ENCODE data around the gene ZCCHC14. TPM values are rescaled to one million over a fixed set of nuclear protein-coding genes. Genes with fewer than 3 reads are reported as not detected.
A peak's percentile ranks its signal among the peaks of the same experiment; 100 is the strongest.
"Not testable (repeated sequence)": the region's sequence is repeated elsewhere in the genome, so short reads cannot be mapped to it uniquely, and the experiment has no call there.

ZCCHC14 gene
- polyA plus RNA-seq, 12 donors = 16.6 to 26.0 (median 18.0) TPM; not detected in 1

DNA sequence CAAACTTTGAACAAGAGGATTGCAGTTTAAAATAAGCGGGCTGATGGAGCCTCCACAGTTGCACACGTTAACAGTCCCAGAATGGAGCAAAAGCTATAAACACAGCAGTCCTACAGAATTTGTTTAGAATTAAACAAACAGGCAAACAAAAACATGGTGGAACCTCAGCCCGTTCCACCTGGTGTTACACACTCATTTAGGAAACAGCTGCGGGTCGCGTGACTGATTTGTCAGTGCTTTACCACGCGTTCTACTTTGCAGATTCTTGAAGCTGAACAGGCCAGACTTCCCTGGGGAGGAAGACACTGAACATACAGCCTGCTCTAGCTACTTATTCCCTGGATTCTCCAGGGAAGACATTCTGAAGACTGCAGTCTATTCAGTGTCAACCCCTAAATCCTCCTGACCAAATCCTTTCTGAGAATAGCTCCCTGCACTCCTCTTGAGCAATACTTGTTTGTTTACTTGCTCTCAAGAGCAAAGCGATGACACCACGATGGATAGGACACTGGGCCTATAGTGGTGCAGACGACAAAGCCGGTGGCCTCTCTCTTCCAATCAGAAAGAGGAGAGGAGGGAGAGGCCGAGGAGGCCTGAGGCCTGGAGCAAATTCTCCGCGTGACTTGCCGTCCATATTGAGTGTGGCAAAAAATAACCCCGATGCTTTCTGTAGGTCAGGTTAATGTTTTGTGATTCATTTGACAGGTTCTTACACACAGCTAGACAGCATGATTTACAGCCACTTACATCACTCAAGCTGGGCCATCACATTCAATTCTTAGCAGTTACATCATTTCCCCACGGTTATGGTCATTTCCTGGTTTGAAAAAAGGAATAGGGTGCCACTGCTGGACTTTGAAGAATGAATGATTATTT, 104.6 kb downstream of the ZCCHC14 start:
- peak; percentile 96 for DNase-seq

DNA sequence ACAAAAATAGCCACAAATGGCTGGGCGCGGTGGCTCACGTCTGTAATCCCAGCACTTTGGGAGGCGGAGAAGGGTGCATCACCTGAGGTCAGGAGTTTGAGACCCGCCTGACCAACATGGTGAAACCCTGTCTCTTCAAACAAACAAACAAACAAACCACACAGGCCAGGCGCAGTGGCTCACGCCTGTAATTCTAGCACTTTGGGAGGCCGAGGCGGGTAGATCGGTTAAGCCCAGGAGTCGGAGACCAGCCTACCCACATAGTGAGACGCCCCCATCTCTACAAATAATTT, 108.0 kb downstream of the ZCCHC14 start:
- not testable (repeated sequence) for DNase-seq

- DNase-seq = no peak
Observed at GRCh38 chr16:87384162-87384874, 108.5 kb downstream of the ZCCHC14 start.

DNA sequence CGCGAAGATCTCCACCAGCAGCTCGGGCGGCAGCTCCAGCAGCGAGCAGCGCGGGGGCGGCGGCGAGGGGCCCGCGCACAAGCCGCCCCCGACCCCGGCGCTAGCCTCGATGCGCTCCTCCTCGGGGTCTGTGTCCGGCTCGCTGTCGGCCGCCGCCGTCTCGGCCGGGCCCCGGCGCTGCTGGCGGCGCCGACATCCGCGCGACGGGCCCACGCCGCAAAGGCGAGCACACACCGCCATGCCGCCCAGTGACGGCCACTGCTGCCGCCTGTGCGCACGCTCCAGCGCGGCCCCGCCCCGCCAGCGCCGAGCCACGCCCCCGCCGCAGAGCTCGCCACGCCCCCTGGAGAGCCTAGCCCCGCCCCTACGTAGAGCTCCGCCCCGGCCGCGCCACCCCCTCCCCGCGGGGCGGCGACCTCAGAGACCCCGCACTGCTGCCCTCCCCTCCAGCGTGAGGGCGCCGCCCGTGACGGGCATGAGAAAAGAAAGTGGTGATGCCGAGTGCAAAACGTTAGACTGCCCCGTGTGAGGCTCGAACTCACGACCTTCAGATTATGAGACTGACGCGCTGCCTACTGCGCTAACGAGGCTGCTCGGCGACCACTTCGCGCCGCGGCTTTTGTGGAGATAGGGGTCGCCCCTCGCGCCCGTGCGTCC, 109.2 kb downstream of the ZCCHC14 start, which contains the start of gene FBXO31:
TSS of gene FBXO31 (minus strand) at position 272 of the 657 bp plus-strand sequence. CDS start at position 240, 32 bp downstream.
- DNase-seq = peak; percentile 94

DNA sequence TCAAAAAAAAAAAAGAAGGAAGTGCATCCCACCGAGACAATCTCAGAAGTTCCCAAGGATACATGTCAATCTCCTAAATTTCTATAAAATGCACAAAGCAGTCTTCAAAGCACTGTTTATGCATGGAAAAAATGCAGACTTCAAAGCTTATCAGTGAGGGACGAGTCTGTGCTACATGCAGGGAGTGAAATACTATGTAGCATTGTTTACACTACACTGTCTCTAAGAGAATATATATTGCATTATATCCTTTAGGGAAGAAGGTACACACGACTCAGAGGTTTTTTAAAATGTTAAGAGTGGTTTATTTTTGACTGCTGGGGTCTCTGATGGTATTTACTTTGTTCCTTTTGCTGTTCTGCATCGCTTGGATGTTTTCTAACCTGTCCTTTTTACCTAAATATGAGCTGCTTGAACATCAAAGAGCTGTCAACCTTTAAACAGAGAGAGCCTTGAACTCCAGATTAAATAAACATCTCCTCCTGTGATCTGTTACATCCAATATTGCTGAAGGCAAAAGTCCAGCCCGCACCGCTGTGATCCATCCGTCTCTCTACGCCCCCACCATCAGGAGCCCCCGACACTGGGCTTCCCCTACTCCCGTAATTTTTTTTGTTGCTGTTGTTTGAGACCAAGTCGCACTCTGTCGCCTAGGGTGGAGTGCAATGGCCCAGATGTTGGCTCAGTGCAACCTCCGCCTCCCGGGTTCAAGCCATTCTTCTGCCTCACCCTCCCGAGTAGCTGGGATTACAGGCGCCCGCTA, 110.6 kb downstream of the ZCCHC14 start:
- no peak for DNase-seq

GRCh38 chr16:87380881-87381280, 111.9 kb downstream of the ZCCHC14 start:
- DNase-seq = no peak

DNA sequence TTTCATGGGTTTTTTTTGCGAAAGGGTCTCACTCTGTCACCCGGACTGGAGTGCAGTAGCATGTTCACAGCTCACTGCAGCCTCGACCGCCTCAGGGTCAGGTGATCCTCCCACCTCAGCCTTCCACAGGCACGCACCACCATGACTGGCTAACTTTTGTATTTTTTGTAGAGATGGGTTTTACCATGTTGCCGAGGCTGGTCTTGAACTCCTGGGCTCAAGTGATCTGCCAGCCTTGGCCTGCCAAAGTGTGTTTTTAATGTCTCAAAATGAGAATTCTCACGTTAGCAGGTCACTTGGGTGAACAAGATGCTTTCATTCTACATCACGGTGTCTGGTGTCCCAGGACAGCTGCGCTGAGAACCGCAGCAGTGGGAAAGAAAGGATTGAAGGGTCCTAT, 112.4 kb downstream of the ZCCHC14 start:
- DNase-seq = no peak

GRCh38 chr16:87379312-87379752, 113.5 kb downstream of the ZCCHC14 start:
- not testable (repeated sequence) for DNase-seq

DNA sequence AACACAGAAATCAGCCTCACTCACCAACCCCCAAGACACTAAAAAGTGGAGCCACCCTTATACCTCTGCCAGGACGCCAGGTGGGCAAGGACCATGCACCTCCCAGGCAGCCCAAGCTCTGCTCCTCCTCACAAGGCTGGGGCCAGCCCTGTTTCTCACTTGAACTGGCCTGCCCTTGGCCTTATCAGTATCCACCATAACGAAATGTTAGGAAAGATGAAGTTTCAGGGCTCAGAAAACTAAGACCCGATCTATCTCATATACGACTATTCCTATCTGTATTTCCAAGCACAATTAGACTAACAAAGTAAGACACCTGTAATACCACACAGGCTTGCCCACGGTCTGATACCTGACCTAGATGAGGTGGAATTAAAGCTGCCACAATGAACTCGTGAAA, 116.2 kb downstream of the ZCCHC14 start:
- no peak for DNase-seq

DNA sequence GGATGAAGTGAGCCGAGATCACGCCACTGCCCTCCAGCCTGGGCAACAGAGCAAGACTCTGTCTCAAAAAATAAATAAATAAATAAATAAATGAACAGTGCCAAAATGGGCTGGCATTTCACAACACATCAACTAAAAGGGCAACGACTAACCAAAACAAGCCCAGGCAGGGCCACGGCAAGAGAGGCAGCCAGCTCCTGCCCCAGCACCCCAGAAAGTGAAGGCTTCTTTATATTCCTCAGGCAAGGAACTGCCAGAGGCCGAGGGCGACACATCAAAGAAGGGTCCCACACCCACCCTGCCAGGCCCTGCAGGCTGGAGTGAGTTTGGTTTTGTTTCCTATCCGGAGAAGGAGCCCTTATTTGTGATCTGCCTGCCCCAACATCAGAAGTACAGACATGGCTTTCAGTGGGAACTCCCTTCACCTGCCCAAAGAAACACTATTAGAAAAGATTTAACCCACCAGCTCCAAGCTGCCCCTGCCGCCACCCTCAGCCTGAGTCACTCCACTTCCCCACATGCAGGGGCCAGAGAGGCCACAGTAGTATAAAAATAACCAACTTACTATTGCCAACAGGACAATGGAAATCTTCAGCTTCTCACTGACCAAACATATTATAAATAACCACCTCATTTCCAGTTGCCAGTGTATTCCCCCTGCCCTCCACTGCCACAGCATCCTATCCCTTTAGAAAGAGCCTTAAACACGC, 117.2 kb downstream of the ZCCHC14 start:
- no peak for DNase-seq

DNA sequence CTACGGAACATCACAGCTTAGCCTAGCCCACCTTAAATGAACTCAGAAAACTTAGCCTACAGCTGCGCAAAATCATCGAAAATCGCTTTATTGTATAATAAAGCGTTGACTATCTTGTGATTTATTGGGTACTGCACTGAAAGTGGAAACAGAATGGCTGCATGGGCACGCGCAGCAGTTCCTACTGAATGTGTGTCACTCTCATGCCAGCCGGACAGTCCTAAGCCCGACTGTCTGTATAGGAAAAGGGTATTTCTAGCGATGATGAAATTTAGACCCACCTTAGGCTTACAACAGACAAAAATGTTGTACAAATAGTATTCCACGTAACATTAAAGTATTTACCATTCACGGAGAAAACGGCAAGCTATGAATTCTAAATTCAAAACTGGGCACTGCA, 118.5 kb downstream of the ZCCHC14 start:
- DNase-seq = no peak

DNA sequence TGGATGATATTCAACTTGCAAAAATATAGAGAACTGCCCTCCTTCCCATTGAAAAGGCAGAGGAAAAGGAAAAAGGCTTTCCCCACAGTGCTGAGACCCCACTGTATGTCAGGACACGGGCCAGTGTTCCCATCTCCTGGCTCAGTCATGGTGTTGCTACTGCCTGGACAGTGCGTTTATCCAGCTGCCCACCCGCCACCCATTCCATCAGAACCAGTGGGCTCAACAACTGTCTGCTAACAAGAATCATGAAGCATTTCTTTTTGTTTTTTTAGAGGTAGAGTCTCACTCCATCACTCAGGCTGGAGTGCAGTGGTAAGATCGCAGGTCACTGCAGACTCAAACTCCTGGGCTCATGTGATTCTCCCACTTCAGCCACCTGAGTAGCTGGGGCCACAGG, 120.5 kb downstream of the ZCCHC14 start:
- no peak for DNase-seq

- no peak for DNase-seq
Observed at GRCh38 chr16:87371261-87371866, 121.5 kb downstream of the ZCCHC14 start.

GRCh38 chr16:87369796-87370719, 122.8 kb downstream of the ZCCHC14 start:
- no peak for DNase-seq

DNA sequence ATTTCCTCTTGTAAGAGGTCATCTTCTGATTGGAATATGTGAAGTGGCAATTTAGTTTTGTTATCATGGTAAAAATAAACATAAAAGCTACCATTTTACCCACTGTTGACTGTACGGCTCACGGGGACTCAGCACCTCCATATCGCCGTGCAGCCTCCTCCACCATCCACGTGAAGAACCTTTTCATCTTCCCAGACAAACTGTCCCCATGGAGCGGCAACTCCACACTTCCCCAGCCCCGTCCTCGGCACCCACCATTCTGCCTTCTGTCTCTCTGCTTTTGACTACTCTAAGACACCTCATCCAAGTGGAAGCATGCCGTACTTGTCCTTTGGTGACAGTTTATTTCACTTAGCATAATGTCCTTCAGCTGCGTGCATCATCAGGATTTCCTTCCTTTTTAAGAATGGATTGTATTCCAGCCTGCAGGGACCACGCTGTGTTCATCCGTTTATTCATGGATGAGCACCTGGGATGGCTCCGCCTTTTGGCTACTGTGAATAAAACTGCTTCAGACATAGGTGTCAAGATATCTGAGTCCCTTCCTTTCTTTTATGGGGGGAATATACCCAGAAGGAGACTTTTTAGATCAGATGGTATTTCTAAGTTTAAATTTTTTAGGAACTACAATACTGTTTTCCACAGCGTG, 123.6 kb downstream of the ZCCHC14 start:
- DNase-seq = no peak

DNA sequence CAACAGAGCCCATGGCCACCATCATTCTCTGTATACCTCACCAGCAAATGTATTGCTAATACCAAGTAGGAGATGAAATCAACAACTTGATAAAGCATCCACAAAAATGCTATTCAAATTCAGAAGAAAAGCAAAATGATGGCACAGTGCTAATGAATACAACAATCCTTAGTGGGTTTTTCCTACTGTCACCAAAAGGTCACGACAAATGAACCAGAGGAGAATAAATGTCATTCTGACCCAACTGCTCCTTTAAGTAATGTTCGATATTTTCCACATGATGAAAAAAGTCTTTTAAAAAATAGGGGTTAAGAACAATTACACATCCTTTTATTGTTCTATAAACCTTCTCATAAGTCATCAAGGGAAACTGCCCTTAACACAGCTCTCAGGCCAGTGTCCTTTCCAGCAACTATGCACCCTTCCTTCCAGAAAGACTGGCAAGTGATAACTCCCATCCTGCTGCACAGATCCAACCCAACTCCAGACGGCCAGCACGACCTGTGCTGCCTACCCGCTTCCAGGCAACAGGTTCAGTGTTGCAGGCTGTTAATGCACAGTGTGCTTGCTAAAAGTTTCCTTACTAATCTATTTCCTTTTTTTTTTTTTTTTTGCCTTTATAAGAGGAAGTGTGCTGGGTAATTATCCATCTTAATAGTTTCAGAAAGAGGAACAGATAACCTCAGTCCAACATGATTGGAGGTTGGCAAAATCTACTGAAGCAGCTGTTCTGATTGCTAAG, 124.6 kb downstream of the ZCCHC14 start:
- DNase-seq = no peak

DNA sequence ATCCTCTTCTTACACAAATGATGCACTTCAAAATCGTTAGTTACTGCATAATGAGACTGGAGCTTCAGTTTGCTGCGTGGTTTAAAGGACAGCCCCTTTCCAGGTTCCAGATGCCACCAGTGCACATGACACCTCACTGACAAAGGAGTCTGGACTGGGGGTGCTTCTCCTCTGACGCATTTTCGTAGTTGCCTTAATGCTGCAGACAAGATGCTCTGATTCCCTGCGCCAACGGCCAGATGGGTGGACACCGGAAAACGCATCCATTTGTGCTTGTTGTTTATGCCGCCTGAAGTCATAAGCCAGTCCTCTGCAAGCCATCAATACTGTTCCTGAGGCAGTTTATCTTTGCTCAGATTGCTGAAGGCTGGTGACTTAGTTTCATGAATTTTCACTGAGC, 125.3 kb downstream of the ZCCHC14 start:
- DNase-seq = no peak

DNA sequence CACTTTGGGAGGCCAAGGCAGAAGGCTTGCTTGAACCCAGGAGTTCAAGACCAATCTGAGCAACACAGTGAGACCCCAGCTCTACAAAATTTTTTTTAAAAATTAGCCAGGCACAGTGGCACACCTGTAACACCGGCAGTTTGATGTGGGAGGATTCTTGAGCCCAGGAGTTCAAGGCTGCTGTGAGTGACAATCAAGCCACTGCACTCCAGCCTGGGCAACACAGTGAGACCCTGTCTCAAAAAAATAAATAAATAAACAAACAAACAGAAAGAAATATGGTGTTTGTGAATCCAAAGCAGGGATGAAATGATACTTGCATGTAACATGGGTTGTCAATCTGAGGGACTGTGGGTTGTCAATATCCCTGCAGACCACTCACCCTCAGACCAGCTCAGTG, 125.9 kb downstream of the ZCCHC14 start:
- no peak for DNase-seq
